Measurements from ENCODE around the gene EPB41L3.

Gene EPB41L3

GRCh38 chr18:5461041-5461440 lies 82.8 kb downstream of the EPB41L3 start:
- H3K9me3 ChIP-seq (ENCODE audit: control insufficient read depth in 2 of 2, low read length in 2 of 2): no peaks in the 10 kb centered on the region
- no peak overlapping the region for H3K27ac ChIP-seq (ENCODE audit: low read depth in 2 of 2, low read length in 2 of 2)
- H3K9ac ChIP-seq (ENCODE audit: low read depth in 1 of 2, low read length in 2 of 2): no peak overlapping the region
- H3K4me1 ChIP-seq (ENCODE audit: control insufficient read depth in 2 of 2, insufficient read depth in 2 of 2, low read length in 2 of 2): no peaks in the 10 kb centered on the region
- no peak overlapping the region for H3K4me3 ChIP-seq (ENCODE audit: low read length in 2 of 2)
- H3K36me3 ChIP-seq (ENCODE audit: control insufficient read depth in 2 of 2, insufficient read depth in 2 of 2, low read length in 2 of 2): no peaks in the 10 kb centered on the region
- H3K27me3 ChIP-seq (ENCODE audit: control insufficient read depth in 2 of 2, insufficient read depth in 2 of 2, low read length in 2 of 2): no peaks in the 10 kb centered on the region

GRCh38 chr18:5457462-5457957 lies 86.3 kb downstream of the EPB41L3 start:
- H3K27ac ChIP-seq (ENCODE audit: low read depth in 2 of 2, low read length in 2 of 2): no peak overlapping the region
- no peak overlapping the region for H3K9ac ChIP-seq (ENCODE audit: low read depth in 1 of 2, low read length in 2 of 2)
- no peaks in the 10 kb centered on the region for H3K27me3 ChIP-seq (ENCODE audit: control insufficient read depth in 2 of 2, insufficient read depth in 2 of 2, low read length in 2 of 2)
- H3K9me3 ChIP-seq (ENCODE audit: control insufficient read depth in 2 of 2, low read length in 2 of 2): no peaks in the 10 kb centered on the region
- no peaks in the 10 kb centered on the region for H3K36me3 ChIP-seq (ENCODE audit: control insufficient read depth in 2 of 2, insufficient read depth in 2 of 2, low read length in 2 of 2)
- H3K4me1 ChIP-seq (ENCODE audit: control insufficient read depth in 2 of 2, insufficient read depth in 2 of 2, low read length in 2 of 2): no peaks in the 10 kb centered on the region
- no peak overlapping the region for H3K4me3 ChIP-seq (ENCODE audit: low read length in 2 of 2)

- Histone ChIP-seq H3K27ac (ENCODE audit: low read depth in 2 of 2, low read length in 2 of 2) (no peak overlapping the region), H3K36me3 (ENCODE audit: control insufficient read depth in 2 of 2, insufficient read depth in 2 of 2, low read length in 2 of 2) (no peaks in the 10 kb centered on the region), H3K27me3 (ENCODE audit: control insufficient read depth in 2 of 2, insufficient read depth in 2 of 2, low read length in 2 of 2) (no peaks in the 10 kb centered on the region), H3K9me3 (ENCODE audit: control insufficient read depth in 2 of 2, low read length in 2 of 2) (no peaks in the 10 kb centered on the region), H3K4me3 (ENCODE audit: low read length in 2 of 2) (no peak overlapping the region), H3K9ac (ENCODE audit: low read depth in 1 of 2, low read length in 2 of 2) (no peak overlapping the region), H3K4me1 (ENCODE audit: control insufficient read depth in 2 of 2, insufficient read depth in 2 of 2, low read length in 2 of 2) (no peaks in the 10 kb centered on the region)
Observed at GRCh38 chr18:5456577-5457461, 87.0 kb downstream of the EPB41L3 start.

- Histone ChIP-seq H3K4me3 (ENCODE audit: low read length in 2 of 2) (no peak overlapping the region), H3K9ac (ENCODE audit: low read depth in 1 of 2, low read length in 2 of 2) (no peak overlapping the region)
Observed at GRCh38 chr18:5455674-5456073, 88.1 kb downstream of the EPB41L3 start.

GRCh38 chr18:5452943-5453443 lies 90.8 kb downstream of the EPB41L3 start:
- no peak overlapping the region for H3K9ac ChIP-seq (ENCODE audit: low read depth in 1 of 2, low read length in 2 of 2)
- H3K4me1 ChIP-seq (ENCODE audit: control insufficient read depth in 2 of 2, insufficient read depth in 2 of 2, low read length in 2 of 2): no peaks in the 10 kb centered on the region
- H3K27ac ChIP-seq (ENCODE audit: low read depth in 2 of 2, low read length in 2 of 2): no peak overlapping the region
- H3K36me3 ChIP-seq (ENCODE audit: control insufficient read depth in 2 of 2, insufficient read depth in 2 of 2, low read length in 2 of 2): no peaks in the 10 kb centered on the region
- H3K4me3 ChIP-seq (ENCODE audit: low read length in 2 of 2): no peak overlapping the region
- H3K27me3 ChIP-seq (ENCODE audit: control insufficient read depth in 2 of 2, insufficient read depth in 2 of 2, low read length in 2 of 2): no peaks in the 10 kb centered on the region
- H3K9me3 ChIP-seq (ENCODE audit: control insufficient read depth in 2 of 2, low read length in 2 of 2): no peaks in the 10 kb centered on the region

More at GRCh38 chr18:5455674-5456073, 88.1 kb downstream of the EPB41L3 start:
- Histone ChIP-seq H3K4me1 (ENCODE audit: control insufficient read depth in 2 of 2, insufficient read depth in 2 of 2, low read length in 2 of 2) (no peaks in the 10 kb centered on the region), H3K27me3 (ENCODE audit: control insufficient read depth in 2 of 2, insufficient read depth in 2 of 2, low read length in 2 of 2) (no peaks in the 10 kb centered on the region), H3K9me3 (ENCODE audit: control insufficient read depth in 2 of 2, low read length in 2 of 2) (no peaks in the 10 kb centered on the region), H3K27ac (ENCODE audit: low read depth in 2 of 2, low read length in 2 of 2) (no peak overlapping the region), H3K36me3 (ENCODE audit: control insufficient read depth in 2 of 2, insufficient read depth in 2 of 2, low read length in 2 of 2) (no peaks in the 10 kb centered on the region)

GRCh38 chr18:5451871-5452270 lies 91.9 kb downstream of the EPB41L3 start:
- no peaks in the 10 kb centered on the region for H3K36me3 ChIP-seq (ENCODE audit: control insufficient read depth in 2 of 2, insufficient read depth in 2 of 2, low read length in 2 of 2)
- H3K4me3 ChIP-seq (ENCODE audit: low read length in 2 of 2): no peak overlapping the region
- H3K27ac ChIP-seq (ENCODE audit: low read depth in 2 of 2, low read length in 2 of 2): no peak overlapping the region
- H3K9me3 ChIP-seq (ENCODE audit: control insufficient read depth in 2 of 2, low read length in 2 of 2): no peaks in the 10 kb centered on the region
- H3K4me1 ChIP-seq (ENCODE audit: control insufficient read depth in 2 of 2, insufficient read depth in 2 of 2, low read length in 2 of 2): no peaks in the 10 kb centered on the region
- H3K9ac ChIP-seq (ENCODE audit: low read depth in 1 of 2, low read length in 2 of 2): no peak overlapping the region
- H3K27me3 ChIP-seq (ENCODE audit: control insufficient read depth in 2 of 2, insufficient read depth in 2 of 2, low read length in 2 of 2): no peaks in the 10 kb centered on the region

- H3K4me3 ChIP-seq (ENCODE audit: low read length in 2 of 2): no peak overlapping the region
- H3K9ac ChIP-seq (ENCODE audit: low read depth in 1 of 2, low read length in 2 of 2): no peak overlapping the region
- H3K36me3 ChIP-seq (ENCODE audit: control insufficient read depth in 2 of 2, insufficient read depth in 2 of 2, low read length in 2 of 2): no peaks in the 10 kb centered on the region
- H3K9me3 ChIP-seq (ENCODE audit: control insufficient read depth in 2 of 2, low read length in 2 of 2): no peaks in the 10 kb centered on the region
- H3K4me1 ChIP-seq (ENCODE audit: control insufficient read depth in 2 of 2, insufficient read depth in 2 of 2, low read length in 2 of 2): no peaks in the 10 kb centered on the region
- no peaks in the 10 kb centered on the region for H3K27me3 ChIP-seq (ENCODE audit: control insufficient read depth in 2 of 2, insufficient read depth in 2 of 2, low read length in 2 of 2)
- no peak overlapping the region for H3K27ac ChIP-seq (ENCODE audit: low read depth in 2 of 2, low read length in 2 of 2)
Observed at GRCh38 chr18:5451150-5451549, 92.6 kb downstream of the EPB41L3 start.

- no peaks in the 10 kb centered on the region for H3K4me1 ChIP-seq (ENCODE audit: control insufficient read depth in 2 of 2, insufficient read depth in 2 of 2, low read length in 2 of 2)
- H3K9me3 ChIP-seq (ENCODE audit: control insufficient read depth in 2 of 2, low read length in 2 of 2): no peaks in the 10 kb centered on the region
- H3K36me3 ChIP-seq (ENCODE audit: control insufficient read depth in 2 of 2, insufficient read depth in 2 of 2, low read length in 2 of 2): no peaks in the 10 kb centered on the region
- no peaks in the 10 kb centered on the region for H3K27me3 ChIP-seq (ENCODE audit: control insufficient read depth in 2 of 2, insufficient read depth in 2 of 2, low read length in 2 of 2)
- H3K4me3 ChIP-seq (ENCODE audit: low read length in 2 of 2): no peak overlapping the region
- H3K27ac ChIP-seq (ENCODE audit: low read depth in 2 of 2, low read length in 2 of 2): no peak overlapping the region
- H3K9ac ChIP-seq (ENCODE audit: low read depth in 1 of 2, low read length in 2 of 2): no peak overlapping the region
Observed at GRCh38 chr18:5449858-5450509, 93.8 kb downstream of the EPB41L3 start.

GRCh38 chr18:5447442-5447841 lies 96.4 kb downstream of the EPB41L3 start:
- H3K4me1 ChIP-seq (ENCODE audit: control insufficient read depth in 2 of 2, insufficient read depth in 2 of 2, low read length in 2 of 2): no peaks in the 10 kb centered on the region
- H3K9me3 ChIP-seq (ENCODE audit: control insufficient read depth in 2 of 2, low read length in 2 of 2): no peaks in the 10 kb centered on the region
- H3K27me3 ChIP-seq (ENCODE audit: control insufficient read depth in 2 of 2, insufficient read depth in 2 of 2, low read length in 2 of 2): no peaks in the 10 kb centered on the region
- H3K36me3 ChIP-seq (ENCODE audit: control insufficient read depth in 2 of 2, insufficient read depth in 2 of 2, low read length in 2 of 2): no peaks in the 10 kb centered on the region
- H3K9ac ChIP-seq (ENCODE audit: low read depth in 1 of 2, low read length in 2 of 2): no peak overlapping the region
- H3K27ac ChIP-seq (ENCODE audit: low read depth in 2 of 2, low read length in 2 of 2): no peak overlapping the region
- no peak overlapping the region for H3K4me3 ChIP-seq (ENCODE audit: low read length in 2 of 2)

GRCh38 chr18:5444847-5445246 lies 99.0 kb downstream of the EPB41L3 start:
- H3K4me3 ChIP-seq (ENCODE audit: low read length in 2 of 2): no peak overlapping the region
- no peak overlapping the region for H3K9ac ChIP-seq (ENCODE audit: low read depth in 1 of 2, low read length in 2 of 2)
- no peaks in the 10 kb centered on the region for H3K9me3 ChIP-seq (ENCODE audit: control insufficient read depth in 2 of 2, low read length in 2 of 2)
- H3K27me3 ChIP-seq (ENCODE audit: control insufficient read depth in 2 of 2, insufficient read depth in 2 of 2, low read length in 2 of 2): no peaks in the 10 kb centered on the region
- H3K27ac ChIP-seq (ENCODE audit: low read depth in 2 of 2, low read length in 2 of 2): no peak overlapping the region
- no peaks in the 10 kb centered on the region for H3K4me1 ChIP-seq (ENCODE audit: control insufficient read depth in 2 of 2, insufficient read depth in 2 of 2, low read length in 2 of 2)
- H3K36me3 ChIP-seq (ENCODE audit: control insufficient read depth in 2 of 2, insufficient read depth in 2 of 2, low read length in 2 of 2): no peaks in the 10 kb centered on the region
